SU-DHL-6 (cell line): ENCODE data around the gene AMACR.

Experiments used
- H2AFZ ChIP-seq: fragments of 200-600 bp; sonication (generic); 2 replicates; pipeline ENCODE4 v1.6.1; 2014; ENCODE audit warnings: low read depth, mild to moderate bottlenecking, moderate library complexity, mixed read lengths, antibody characterized with exemption, low read length; ENCODE audit not compliant: severe bottlenecking
- H3F3A ChIP-seq: fragments of 200-600 bp; shearing (Covaris generic); 2 replicates; pipeline ENCODE4 v1.6.0; 2016; ENCODE audit warnings: antibody characterized with exemption, mild to moderate bottlenecking; ENCODE audit not compliant: insufficient read depth
- H3K27ac ChIP-seq: fragments of 200-600 bp; sonication (generic); 2 replicates; pipeline ENCODE4 v1.5.1; 2016; ENCODE audit warnings: low read depth, mild to moderate bottlenecking, low read length, moderate library complexity, mixed read lengths
- H3K27me3 ChIP-seq: fragments of 200-600 bp; sonication (generic), shearing (Covaris generic); 2 replicates; pipeline ENCODE4 v1.6.0; 2014; ENCODE audit warnings: mild to moderate bottlenecking, low read length
- H3K36me3 ChIP-seq: fragments of 200-600 bp; sonication (generic); 2 replicates; pipeline ENCODE4 v1.6.1; 2014; ENCODE audit warnings: mild to moderate bottlenecking, low read length, mixed read lengths
- H3K4me2 ChIP-seq: fragments of 300-600, 200-600 bp; shearing (Covaris generic), sonication (generic); 2 replicates; pipeline ENCODE4 v1.6.0; 2014; ENCODE audit warnings: low read length, low read depth, mild to moderate bottlenecking; ENCODE audit not compliant: poor library complexity, severe bottlenecking
- H3K4me3 ChIP-seq: fragments of 200-600 bp; sonication (generic); 2 replicates; pipeline ENCODE4 v1.5.1; 2014; ENCODE audit warnings: antibody characterized with exemption, low read length, mild to moderate bottlenecking, mixed read lengths; ENCODE audit not compliant: insufficient read depth, poor library complexity, severe bottlenecking
- H3K79me2 ChIP-seq: fragments of 200-600 bp; sonication (generic); 2 replicates; pipeline ENCODE4 v1.6.1; 2014; ENCODE audit warnings: mild to moderate bottlenecking, low read length, moderate library complexity; ENCODE audit not compliant: insufficient read depth
- H3K9ac ChIP-seq: fragments of 200-600 bp; sonication (generic); 2 replicates; pipeline ENCODE4 v1.7.0; 2014; ENCODE audit warnings: mild to moderate bottlenecking, low read length
- H3K9me2 ChIP-seq: fragments of 200-600 bp; sonication (generic); replicated peaks from 2 replicates; pipeline ENCODE4 v1.6.1; 2014; ENCODE audit warnings: low read length; ENCODE audit not compliant: insufficient read depth
- H3K9me3 ChIP-seq: fragments of 200-600 bp; sonication (generic); 2 replicates; pipeline ENCODE4 v1.6.1; 2014; ENCODE audit warnings: low read length, mixed read lengths; ENCODE audit not compliant: insufficient read depth
- H4K20me1 ChIP-seq: fragments of 200-600 bp; sonication (generic); 2 replicates; pipeline ENCODE4 v1.6.1; 2014; ENCODE audit warnings: low read depth, mild to moderate bottlenecking, antibody characterized with exemption, low read length, moderate library complexity, mixed read lengths
- CTCF ChIP-seq: fragments of 200-600 bp; sonication (generic); IDR thresholded peaks from one replicate; pipeline ENCODE4 v1.5.1; 2017; ENCODE audit warnings: antibody characterized with exemption, mild to moderate bottlenecking, low read length, moderate library complexity; ENCODE audit not compliant: insufficient read depth, poor library complexity, severe bottlenecking
- EZH2phosphoT487 ChIP-seq: fragments of 200-600 bp; sonication (generic), shearing (Covaris generic); conservative IDR thresholded peaks from 2 replicates; pipeline ENCODE4 v1.6.1; 2018; ENCODE audit warnings: mild to moderate bottlenecking, antibody characterized with exemption, low read length, moderate library complexity, mixed read lengths

Gene AMACR

GRCh38 chr5:34055667-34056066, 47.8 kb upstream of the AMACR start:
- no peak overlapping the region for H3K27ac ChIP-seq
- TF ChIP-seq EZH2phosphoT487, result no peak
- no peak overlapping the region for H3K4me2 ChIP-seq
- no peaks in the 10 kb centered on the region for H3F3A ChIP-seq
- H3K9me3 ChIP-seq, result no peaks in the 10 kb centered on the region
- H2AFZ ChIP-seq, result no peak overlapping the region
- no peaks in the 10 kb centered on the region for H4K20me1 ChIP-seq
- H3K36me3 ChIP-seq, result no peaks in the 10 kb centered on the region
- no peak overlapping the region for H3K4me3 ChIP-seq
- no peaks in the 10 kb centered on the region for H3K9me2 ChIP-seq
- no peak overlapping the region for H3K9ac ChIP-seq
- H3K79me2 ChIP-seq, result no peaks in the 10 kb centered on the region
- H3K27me3 ChIP-seq, result no peaks in the 10 kb centered on the region

DNA sequence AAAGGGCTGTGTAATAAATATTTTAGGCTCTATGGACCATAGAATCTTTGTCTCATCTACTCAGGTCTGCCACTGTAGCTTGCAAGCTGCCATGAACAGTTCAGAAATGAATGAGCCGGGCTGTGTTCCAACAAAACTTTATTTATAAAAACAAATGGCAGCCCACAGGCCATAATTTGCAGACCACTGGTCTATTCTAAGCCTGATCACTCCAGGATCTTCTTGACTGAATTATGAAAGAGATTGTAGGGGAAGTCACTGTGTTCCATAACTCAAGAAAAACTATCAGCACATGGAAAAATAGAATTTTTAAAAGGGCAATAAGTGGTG, 46.5 kb upstream of the AMACR start:
- H4K20me1 ChIP-seq, result no peaks in the 10 kb centered on the region
- no peaks in the 10 kb centered on the region for H3K9me2 ChIP-seq
- H3K27ac ChIP-seq, result no peak overlapping the region
- H3K9me3 ChIP-seq, result no peaks in the 10 kb centered on the region
- no peaks in the 10 kb centered on the region for H3K36me3 ChIP-seq
- H3F3A ChIP-seq, result no peaks in the 10 kb centered on the region
- H3K79me2 ChIP-seq, result no peaks in the 10 kb centered on the region
- H3K4me3 ChIP-seq, result no peak overlapping the region
- H2AFZ ChIP-seq, result no peak overlapping the region
- no peak overlapping the region for H3K4me2 ChIP-seq
- no peak overlapping the region for H3K9ac ChIP-seq
- TF ChIP-seq EZH2phosphoT487, result no peak
- no peak for TF ChIP-seq CTCF
- H3K27me3 ChIP-seq, result no peaks in the 10 kb centered on the region

GRCh38 chr5:34053571-34054399, 45.9 kb upstream of the AMACR start:
- H3K9me3 ChIP-seq, result no peaks in the 10 kb centered on the region
- H2AFZ ChIP-seq, result no peak overlapping the region
- H3K4me3 ChIP-seq, result no peak overlapping the region
- H3K27me3 ChIP-seq, result no peaks in the 10 kb centered on the region
- no peaks in the 10 kb centered on the region for H3K79me2 ChIP-seq
- no peak overlapping the region for H3K4me2 ChIP-seq
- H3K36me3 ChIP-seq, result no peaks in the 10 kb centered on the region
- TF ChIP-seq CTCF (no peak), EZH2phosphoT487 (no peak)
- H3K9ac ChIP-seq, result no peak overlapping the region
- H3K27ac ChIP-seq, result no peak overlapping the region
- H3F3A ChIP-seq, result no peaks in the 10 kb centered on the region
- H3K9me2 ChIP-seq, result no peaks in the 10 kb centered on the region
- H4K20me1 ChIP-seq, result no peaks in the 10 kb centered on the region

DNA sequence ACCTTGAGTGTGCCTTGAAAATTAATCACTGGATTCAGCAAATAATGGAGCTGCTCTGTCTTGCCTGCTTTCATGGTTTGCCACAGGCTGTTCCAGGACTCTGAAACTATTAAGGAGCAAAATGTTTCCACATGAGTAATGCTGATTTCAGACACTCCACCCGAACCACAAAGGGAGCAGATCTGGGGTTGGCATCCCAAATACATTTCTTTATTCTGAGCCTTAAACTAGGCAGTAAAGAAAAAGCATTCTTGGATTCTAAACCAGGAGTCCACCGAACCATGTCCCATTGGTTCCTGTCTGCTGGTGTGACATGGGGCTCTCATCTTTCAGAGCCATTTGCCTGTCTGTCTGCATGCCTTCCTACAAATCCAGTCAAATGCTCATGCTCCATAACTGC, 45.3 kb upstream of the AMACR start:
- Histone ChIP-seq H3K36me3 (no peaks in the 10 kb centered on the region), H3K4me2 (no peak overlapping the region), H2AFZ (no peak overlapping the region), H3K79me2 (no peaks in the 10 kb centered on the region), H4K20me1 (no peaks in the 10 kb centered on the region), H3K9me3 (no peaks in the 10 kb centered on the region), H3F3A (no peaks in the 10 kb centered on the region), H3K9me2 (no peaks in the 10 kb centered on the region), H3K27me3 (no peaks in the 10 kb centered on the region), H3K27ac (no peak overlapping the region), H3K9ac (no peak overlapping the region), H3K4me3 (no peak overlapping the region)
- no peak for TF ChIP-seq EZH2phosphoT487
- no peak for TF ChIP-seq CTCF
